Fibroblast of peridontal ligament (primary cell): Measurements from ENCODE around the gene PEX11A.

Source experiments
- DNase-seq: peaks from one replicate; pipeline ENCODE4 v3.0.0-alpha.2; 2010; ENCODE audit errors: extremely low read depth

The PEX11A gene

DNA sequence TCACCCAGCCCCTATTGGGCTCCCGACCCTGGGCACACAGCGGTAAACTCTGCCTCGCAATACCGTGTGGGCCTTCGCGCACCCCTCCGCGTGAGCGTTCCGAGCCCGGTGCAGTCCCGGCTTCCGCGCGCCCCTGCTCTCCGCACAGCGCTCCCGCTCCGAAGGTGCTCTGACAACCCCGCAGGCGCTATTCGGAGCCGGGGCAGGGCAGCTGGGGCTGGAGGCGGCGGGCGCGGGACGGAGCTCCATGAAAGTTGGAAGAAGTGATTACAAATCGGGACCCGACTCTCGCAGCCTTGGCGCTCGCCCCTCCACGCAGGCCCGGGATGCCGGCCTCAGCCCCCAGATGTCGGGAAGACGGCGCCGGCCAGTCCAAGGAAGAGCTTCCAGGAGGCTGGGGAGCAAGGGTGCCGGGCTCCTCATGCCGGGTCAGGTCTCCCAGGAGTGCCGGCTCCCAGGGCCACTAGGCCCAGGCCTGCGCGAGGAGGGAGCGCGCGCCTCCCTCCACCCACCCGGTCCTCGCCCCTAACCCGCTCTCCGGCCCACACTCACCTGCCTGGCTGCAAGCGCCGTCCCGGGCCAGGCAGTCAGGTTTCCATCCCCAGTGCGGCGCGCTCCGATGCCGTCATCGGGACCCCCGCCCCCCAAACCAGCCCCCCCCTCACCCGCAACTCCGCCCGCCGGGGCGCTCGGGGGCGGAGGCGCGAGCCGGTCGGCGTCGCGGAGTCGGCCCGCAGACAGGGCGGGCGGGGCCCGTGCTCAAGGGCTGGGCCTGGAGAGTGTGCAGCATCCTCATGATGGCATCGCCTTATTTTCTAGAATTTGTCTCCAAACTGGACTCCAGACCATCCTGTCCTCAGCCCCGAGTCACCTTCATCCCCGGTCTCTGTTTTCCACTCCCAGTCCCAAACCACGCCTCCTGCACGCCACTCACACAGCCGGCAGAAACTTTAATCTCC lies 35.4 kb downstream of the PEX11A start, which contains the start of gene KIF7:
Gene KIF7, minus strand, starts transcription at position 621 of the 959 bp plus-strand sequence. CDS start 2,537 bp downstream, outside the sequence.
- peak; percentile 32 for DNase-seq

DNA sequence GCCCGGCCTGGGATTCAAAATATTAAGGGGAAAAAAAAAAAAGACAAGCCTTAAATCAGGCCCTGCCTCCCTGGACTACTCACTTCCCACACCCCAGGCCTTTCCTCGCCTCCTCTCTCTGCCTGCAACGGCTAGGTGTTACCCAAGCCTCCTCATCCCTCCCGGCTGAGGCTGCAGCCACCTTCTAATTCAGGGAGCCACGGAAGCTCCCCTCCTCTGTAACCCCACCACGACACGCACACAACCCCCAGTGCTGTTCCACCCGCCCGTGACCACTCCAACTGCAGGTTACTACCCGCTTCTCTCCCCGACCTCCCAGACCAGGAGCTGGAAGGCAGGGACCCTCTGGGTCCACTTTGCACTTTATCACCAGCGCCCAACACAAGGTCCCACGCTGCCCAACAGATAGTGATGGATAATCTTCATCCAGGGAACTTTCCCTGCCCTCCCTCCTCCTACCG lies 36.2 kb downstream of the PEX11A start:
- peak; percentile 34 for DNase-seq

DNA sequence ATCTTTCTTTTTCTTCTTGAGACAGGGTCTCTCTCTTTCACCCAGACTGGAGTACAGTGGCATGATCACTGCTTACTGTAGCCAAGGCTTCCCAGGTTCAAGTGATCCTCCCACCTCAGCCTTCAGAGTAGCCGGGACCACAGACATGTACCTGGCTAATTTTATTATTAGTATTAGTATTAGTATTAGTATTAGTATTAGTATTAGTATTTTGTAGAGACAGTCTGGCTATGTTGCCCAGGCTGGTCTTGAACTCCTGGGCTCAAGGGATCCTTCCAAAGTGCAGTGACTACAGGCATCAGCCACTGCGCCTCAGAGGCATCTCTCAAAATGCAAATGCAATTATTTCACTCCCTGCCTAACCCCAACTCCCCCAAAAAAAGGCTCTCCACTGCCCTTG lies 37.0 kb downstream of the PEX11A start:
- no peak for DNase-seq

DNA sequence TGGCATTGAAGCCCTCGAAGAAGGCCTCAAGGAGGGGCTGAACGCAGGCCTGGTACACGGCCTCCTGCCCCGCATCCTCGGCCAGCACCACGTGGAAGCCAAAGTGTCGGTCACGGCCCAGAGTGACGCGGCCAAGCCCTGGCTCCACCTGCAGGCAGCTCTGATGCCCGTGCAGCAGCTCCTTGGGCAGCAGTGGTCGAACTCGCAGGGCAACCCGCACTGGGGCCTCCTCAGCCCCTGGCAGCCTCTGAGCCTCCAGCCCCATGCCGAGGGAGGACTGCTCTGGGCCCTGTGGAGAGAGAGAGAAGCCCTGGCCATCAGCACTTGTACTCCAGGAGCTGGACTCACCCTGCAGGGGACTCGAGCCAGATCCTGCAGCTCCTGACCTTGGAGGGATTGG lies 37.9 kb downstream of the PEX11A start:
- DNase-seq, result no peak

DNA sequence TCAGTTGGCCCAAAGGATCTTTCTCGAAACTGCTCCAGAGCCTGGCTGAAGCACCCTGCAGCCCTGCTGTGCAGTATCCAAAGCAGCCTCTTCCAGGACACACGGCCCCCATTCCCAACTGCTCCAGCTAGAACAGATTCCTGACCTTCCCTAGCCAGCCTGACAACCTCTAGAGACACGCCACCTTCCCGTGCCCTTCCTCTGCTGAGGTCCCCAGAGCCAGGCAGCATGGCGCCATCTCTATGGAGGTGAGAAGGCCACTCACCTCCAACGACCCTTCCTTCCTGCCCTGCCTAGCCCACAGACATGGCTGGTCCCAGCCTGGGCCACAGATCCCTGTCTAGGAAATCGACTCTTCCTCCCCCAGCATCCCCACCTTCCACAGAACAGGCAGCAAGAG lies 38.4 kb downstream of the PEX11A start:
- no peak for DNase-seq

DNA sequence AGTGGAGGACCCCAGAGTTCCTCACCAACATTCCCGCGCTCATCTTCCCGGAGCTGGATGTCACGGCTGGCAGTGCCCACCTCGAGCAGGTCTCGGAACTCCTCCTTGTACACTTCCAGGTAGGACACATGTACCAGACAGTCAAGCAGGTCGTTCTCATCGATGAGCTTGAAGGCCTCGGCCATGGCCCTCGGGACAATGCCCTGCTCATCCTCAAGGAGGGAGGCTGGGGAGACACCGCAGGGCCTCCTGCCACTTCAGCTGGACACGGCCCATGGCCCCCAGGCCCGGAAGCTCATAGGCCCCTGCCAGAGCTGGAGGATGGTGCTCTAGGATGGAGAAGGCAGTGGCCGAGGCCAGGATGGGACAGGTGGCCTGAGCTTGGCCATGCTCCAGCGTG lies 40.8 kb downstream of the PEX11A start:
- no peak for DNase-seq

DNA sequence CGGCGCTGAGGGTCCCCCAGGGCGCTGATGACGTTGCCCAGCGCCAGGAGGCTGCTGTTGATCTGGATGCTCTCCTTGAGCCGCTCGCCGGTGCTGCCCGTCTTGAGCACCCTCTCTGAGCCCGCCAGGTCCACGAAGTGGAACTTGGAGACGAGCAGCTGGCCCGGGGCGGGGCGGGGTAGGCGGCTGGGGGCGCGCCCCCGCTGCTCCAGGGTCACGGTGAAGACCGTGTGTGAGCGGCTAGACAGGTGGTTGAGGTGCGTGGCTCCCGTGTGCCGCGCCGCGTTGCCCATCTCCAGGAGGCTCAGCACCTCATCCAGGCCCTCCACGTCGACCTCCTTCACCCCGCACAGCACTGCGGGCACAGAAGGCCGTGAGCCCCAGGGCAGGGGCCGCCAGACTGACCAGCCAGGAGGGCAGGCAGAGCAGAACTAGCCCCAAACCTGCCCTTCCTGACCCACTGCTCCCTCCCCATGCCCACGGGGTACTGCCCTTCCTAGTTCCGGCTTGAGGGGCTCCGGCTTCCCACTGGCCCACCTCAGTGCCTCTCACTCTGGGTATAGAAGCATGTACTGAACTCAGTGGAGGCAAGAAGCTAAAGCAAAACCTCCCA lies 41.4 kb downstream of the PEX11A start:
- no peak for DNase-seq

DNA sequence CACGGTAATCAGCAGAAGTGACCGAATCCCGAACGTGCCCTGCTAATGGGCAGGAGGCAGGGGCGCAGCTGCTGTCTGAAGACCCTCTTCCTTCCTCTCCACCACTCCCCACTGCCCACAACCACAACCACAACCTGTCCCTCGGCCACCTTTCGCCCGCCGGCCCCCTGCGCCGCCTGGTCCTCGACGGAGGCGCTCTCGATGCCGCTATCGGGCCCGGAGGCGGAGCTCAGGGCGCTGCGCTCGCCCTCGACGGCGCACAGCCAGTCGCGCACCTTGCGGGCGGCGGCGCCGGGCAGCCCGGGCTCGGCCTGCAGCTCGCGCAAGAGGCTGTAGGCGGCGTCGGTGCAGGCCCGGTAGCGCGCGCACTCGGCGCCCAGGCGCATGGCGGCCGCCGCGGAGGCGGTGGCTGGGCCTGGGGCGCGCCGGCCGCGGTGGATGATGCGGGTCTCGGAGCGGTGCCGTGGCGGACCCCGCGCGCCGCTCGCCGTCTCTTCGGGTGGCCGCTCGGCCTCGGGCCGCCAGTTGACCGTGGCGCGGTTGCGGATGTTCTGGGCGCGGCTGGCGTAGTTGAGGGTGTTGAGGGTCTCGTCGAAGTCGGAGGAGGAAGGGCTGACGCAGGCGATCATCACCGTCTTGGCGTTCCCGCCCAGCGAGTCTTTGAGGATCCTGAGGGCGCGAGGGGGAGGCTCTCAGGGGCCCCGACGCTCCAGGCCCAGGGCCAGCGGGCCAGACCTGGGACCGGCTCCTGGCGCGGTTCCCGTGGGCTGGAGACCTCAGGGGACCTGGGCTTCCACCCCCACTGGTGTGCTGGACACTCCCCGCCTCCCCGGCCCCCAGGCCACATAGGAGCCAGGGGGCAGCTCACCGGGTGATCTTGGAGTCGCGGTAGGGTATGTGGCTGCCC lies 42.2 kb downstream of the PEX11A start:
- DNase-seq, result no peak

DNA sequence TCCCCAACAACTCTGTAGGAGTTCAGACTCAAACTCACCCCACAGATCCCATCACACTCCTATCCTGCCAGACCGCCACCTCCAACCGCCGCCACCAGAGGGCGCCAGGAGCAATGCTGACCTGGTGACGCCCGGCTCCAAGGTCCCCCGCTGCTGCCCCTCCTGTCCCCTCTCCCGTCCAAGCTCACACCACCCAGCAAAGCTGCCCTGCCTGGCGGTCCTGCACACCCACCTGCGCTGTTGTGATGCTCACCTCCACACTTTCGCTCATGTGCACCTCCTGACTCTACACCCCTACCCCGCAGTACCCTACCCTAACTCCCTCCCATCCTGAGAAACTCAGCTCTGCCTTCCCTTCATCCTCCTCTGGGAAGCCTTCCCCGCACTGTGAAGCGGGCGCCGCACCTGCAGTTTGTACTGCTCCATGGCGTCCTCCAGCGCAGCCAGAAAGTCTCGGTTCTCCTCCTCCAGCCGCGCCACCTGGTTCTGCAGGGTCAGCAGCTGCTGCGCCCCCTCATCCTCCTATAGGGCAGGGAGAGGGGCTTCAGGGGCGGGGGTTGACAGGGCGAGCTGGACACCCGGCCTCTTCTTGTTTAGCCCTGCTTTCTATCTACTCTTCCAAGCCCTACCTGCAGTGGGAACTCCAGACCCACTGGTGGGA lies 43.2 kb downstream of the PEX11A start:
- peak; percentile 48 for DNase-seq

DNA sequence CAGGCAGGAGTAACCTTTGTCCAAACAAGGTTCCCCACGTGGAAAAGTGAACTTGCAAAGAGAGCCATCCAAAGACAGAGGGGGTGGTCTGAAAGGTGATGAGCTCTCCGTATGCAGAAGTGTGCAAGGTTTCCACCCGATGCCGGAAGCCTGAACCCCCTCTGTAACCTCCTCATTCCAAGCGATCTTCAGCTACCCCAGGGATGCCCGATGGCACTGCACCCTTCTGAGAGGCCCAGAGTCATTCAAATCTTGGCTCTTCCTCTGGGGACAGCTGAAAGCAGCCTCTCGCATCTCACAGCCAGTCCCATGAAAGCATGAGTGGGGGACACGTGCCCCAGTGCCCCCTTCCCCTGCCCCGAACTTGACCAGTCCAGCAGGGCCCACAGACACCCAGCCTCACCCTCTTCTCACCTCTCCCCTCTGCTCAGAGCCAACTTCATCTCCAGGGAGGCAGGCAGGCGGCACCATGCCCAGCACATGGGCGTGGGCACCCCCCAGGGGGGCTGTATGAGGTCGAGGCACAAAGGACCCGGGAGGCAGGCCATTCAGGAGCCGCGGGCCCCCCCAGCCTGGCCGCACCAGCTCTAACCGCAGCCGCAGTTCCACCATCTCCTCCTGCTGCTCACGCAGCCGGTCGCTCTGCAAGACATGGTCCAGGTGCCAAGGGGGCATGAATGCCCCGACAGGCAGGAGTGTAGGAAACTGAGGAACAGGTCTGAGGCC lies 44.0 kb downstream of the PEX11A start:
- DNase-seq, result no peak

DNA sequence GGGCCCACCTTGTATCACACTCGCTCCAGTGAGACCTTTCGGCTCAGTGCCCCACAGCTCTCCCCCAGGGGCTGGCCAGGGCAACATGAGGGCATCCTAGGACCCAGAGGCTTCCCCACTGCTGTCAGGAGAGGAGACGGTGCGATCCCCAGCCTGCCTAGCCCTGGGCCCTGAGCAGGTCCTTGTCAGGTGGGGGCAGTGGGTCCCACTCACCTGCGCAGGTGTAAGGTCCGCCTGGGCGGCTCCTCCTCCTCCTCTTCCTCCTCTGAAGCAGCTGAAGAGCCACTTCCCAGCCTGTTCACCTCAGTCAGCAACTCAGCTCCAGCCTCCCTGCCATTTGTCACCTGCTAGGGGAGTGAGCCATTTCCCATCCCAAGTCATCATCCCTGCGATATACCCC lies 44.9 kb downstream of the PEX11A start:
- no peak for DNase-seq

DNA sequence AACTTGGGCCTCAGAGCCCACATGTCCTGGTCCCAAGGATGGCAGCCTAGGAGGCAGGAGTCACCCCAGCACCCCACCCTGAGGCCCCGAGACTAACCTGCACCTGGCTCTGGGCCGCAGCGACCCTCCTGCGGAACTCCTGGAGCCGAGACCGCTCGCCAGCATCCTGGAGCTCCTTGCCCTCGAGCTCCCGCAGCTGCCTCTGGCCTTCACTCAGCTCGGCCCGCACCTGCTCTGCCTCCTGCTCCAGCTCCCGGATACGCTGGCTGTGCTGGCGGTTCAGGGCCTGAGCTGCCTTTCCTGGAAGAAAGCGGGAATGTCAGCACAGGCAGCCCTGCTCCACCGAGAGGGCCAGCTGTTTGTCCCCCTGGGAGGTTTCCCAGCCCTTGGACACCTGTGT lies 48.4 kb downstream of the PEX11A start:
- DNase-seq, result no peak

DNA sequence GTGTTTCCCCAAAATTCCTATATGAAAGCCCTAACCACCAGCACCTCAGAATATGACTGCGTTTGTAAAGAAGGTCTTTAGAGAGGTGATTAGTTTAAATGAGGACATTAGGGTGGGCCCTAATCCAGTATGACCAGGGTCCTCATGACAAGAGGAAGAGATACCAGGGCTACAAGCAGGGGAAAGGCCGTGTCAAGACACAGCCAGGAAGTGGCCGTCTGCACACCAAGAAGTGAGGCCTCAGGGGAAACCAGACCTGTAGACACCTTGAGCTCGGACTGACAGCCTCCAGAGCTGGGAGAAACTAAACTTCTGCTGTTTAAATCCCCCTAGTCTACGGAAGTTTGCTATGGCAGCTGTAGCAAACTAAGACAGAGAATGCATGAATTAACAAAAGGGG lies 49.5 kb downstream of the PEX11A start:
- DNase-seq, result no peak

DNA sequence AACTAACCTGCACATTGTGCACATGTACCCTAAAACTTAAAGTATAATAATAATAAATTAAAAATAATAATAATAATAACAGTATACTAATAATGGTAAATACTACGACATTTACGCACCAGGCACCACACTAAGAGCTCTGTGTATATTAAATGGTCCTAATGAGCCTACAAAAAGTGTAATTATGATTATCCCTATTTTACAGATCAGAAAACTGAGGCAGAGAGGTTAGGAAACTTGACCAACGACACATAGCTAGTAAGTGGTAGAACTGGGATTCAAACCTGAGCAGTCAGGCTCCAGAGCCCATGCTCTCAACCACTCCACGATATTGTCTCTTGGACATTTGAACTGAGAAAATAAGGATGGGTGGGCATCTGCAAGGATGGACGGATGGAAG lies 50.3 kb downstream of the PEX11A start:
- DNase-seq, result no peak

DNA sequence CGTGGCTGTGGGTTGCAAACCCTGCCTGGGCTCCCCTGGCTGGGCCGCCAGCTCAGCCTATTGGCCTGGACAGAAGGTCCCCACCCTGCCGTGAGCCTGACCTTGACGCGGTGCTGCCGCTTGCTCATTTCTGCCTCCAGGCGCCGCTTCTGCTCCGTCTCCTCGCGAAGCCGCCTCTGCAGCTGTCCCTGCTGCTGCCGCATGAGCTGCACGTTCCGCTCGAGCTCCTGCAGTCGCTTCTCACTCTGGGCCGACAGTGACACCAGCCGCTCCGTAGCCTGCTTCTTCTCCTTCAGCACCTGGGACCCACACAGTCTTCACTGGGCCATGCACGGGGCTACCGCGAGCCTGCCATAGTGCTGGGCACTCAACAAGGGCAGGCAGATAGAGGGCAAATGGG lies 57.0 kb downstream of the PEX11A start:
- no peak for DNase-seq

DNA sequence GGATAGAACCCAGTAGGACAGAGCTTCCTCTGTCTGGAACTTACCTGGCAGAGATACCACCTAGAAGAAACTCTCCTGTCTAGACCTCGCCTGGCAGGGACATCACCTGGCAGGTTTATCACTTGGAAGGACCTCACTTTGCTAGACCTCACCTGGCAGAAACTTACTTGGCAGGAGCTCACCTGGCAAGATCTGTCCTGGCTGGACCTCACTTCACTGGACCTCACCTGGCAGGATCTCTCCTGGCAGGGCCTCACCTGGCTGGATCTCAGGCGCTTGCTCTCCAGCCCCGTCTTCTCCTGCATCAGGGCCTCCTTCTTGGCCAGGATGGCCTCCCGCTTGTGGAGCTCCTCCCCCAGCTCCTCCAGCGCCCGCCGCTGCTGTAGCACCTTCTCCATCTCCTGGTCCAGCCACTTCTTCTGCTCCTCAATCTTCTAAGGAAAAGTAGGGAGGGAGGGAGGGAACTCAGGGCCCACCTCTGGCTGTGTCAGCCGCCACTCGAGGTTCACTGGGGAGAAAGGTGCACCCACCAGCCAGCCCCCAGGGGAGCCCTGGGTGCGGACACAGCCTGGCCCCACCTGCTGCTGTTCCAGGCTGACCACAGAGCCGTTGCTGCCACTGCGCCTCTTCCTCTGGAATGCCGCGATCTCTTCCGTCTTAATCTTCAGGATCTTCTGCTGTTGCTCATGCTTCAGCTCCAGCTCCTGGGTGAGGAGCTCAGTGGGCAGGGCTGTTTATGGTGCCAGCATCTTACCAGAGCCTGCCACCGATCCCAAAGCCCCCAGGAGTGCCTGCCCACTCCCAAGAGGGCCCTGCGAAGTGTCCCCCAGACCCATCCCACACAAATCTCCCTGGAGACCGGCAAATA lies 57.8 kb downstream of the PEX11A start:
- DNase-seq, result no peak

DNA sequence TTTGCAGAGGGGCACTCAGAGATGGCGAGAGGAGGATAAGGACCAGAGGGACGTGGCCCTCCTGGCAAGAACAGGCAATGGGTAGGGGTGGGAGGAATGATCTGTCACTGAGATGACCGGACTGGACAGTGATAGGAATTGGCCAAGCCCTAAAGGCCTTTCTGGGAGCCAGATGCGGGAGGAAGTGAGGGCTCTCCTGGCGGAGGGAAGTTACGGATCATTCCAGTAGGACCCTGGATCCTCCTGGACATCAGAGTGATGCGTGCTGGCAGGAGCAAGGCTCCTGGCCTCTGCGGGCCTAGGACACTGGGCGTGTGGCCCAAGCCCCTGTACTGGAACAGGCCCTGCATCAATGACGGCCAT lies 58.7 kb downstream of the PEX11A start:
- no peak for DNase-seq
